LNCaP clone FGC (cell line): Measurements from ENCODE around the gene KCNA2.

Source experiments
- DNase-seq: peaks from one replicate; pipeline ENCODE4 v3.0.0-alpha.2; 2011; ENCODE audit warnings: low read depth
- H3K4me3 ChIP-seq: 2 replicates; pipeline ENCODE4 v1.5.1; 2011; ENCODE audit warnings: mild to moderate bottlenecking, low read depth, low read length, control low read depth
- TF ChIP-seq, protein P1 (sequence below): IDR thresholded peaks from 2 replicates; pipeline ENCODE4 v1.5.1; 2012; ENCODE audit warnings: mild to moderate bottlenecking; ENCODE audit not compliant: control insufficient read depth, insufficient read depth; ENCODE audit errors: extremely low read depth

KCNA2 gene

GRCh38 chr1:110557481-110557880, 48.7 kb downstream of the KCNA2 start:
- TF ChIP-seq, protein P1, sequence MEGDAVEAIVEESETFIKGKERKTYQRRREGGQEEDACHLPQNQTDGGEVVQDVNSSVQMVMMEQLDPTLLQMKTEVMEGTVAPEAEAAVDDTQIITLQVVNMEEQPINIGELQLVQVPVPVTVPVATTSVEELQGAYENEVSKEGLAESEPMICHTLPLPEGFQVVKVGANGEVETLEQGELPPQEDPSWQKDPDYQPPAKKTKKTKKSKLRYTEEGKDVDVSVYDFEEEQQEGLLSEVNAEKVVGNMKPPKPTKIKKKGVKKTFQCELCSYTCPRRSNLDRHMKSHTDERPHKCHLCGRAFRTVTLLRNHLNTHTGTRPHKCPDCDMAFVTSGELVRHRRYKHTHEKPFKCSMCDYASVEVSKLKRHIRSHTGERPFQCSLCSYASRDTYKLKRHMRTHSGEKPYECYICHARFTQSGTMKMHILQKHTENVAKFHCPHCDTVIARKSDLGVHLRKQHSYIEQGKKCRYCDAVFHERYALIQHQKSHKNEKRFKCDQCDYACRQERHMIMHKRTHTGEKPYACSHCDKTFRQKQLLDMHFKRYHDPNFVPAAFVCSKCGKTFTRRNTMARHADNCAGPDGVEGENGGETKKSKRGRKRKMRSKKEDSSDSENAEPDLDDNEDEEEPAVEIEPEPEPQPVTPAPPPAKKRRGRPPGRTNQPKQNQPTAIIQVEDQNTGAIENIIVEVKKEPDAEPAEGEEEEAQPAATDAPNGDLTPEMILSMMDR = no peak
- no peak overlapping the region for H3K4me3 ChIP-seq
- DNase-seq = no peak

- TF ChIP-seq, protein P1 = no peak
- no peak for DNase-seq
- no peak overlapping the region for H3K4me3 ChIP-seq
Measured at GRCh38 chr1:110556471-110556807, 49.7 kb downstream of the KCNA2 start.

GRCh38 chr1:110555807-110556470, 50.2 kb downstream of the KCNA2 start:
- TF ChIP-seq, protein P1 = no peak
- H3K4me3 ChIP-seq = no peak overlapping the region

DNA sequence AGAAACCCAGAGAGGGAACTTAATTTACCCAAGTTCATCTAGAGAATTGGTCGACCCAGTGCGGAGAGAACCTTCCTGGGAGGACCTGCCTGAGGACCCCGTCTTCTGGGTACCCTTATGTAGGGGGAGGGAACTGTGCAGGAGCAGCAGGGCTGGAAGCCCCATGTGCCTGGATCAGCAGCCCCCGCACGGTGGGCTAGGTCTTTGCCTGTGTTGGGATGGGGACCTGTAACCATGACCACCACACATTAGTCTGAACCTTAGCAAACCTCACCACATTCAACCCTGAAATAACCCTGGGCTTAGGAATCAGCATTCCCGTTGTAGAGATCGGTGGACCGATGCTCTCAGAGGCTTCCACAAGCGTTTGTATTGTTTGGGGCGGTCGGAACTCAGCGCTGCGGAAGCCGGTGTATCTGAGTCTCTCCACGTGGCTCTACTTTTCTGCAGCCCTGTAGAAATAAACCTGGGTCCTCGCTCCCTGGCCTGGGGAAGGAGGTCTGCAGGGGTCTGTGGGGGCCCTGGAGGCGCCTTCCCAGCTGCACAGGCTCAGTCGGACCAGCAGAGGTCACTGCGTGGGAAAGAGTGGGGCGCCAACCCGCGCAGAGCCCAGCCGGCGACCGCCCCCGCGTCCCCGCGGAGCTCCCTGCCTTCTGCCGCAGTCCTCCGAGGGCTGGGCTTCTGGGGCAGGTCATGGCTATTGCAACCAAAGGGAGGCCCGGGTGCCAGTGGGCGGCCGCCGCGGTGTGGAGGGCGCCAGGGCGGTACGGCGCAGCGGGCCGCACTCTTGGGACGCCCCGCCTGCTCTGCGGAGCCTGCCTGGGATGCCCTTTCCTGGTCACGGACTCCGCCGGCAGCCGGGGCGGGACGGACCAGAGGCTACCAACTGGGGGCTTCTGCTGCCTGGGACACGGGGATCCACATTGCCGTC, 51.0 kb downstream of the KCNA2 start:
- no peak overlapping the region for H3K4me3 ChIP-seq
- no peak for DNase-seq
- TF ChIP-seq, protein P1 = peak; percentile 69

More at GRCh38 chr1:110555807-110556470, 50.2 kb downstream of the KCNA2 start:
- DNase-seq = no peak

DNA sequence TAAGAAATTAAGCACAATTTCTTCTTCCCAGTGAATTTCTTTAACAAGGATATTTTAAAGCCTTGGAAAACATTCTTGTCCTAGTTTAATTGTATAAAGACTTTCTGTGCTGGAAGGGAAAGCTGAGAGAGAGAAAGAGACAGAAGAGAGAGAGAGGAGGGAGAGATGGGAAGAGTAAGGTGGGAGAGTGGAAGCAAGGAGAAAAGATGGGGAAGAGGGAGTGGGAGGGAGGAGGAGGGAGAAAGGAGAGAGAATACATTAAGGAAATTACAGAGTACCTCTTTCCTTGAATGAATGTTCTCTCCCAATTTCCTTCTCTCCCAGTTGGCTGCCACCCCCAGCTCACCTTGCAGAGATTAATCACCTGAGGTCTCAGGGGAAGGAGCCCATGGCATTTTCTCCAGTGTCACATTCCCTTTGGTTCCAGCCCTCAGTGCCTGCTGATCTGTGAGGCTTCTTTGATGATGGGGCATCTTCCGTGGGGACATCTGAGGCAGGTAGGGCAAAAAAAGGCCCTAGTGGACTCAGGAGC, 54.8 kb downstream of the KCNA2 start:
- TF ChIP-seq, protein P1 = no peak
- H3K4me3 ChIP-seq = no peak overlapping the region
- DNase-seq = no peak

- H3K4me3 ChIP-seq = no peak overlapping the region
- TF ChIP-seq, protein P1 = no peak
- no peak for DNase-seq
Measured at GRCh38 chr1:110549831-110550230, 56.3 kb downstream of the KCNA2 start.
